Myocyte (in vitro differentiated cells): ENCODE data around the gene PRICKLE2. TPM values are rescaled to one million over a fixed set of nuclear protein-coding genes. Genes with fewer than 3 reads are reported as not detected.

Experiments used
- DNase-seq: peaks from one replicate; pipeline ENCODE4 v3.0.0-alpha.2; 2012; ENCODE audit warnings: low read depth
- total RNA-seq: library from RNA; depleted of rRNA; stranded (reverse); fragments of >200 nt; gene quantifications from 2 replicates; pipeline ENCODE4 v1.2.3, GENCODE V29; 2014

PRICKLE2 gene
- total RNA-seq, 1 donor from 2014 or later: 20.2 TPM

DNA sequence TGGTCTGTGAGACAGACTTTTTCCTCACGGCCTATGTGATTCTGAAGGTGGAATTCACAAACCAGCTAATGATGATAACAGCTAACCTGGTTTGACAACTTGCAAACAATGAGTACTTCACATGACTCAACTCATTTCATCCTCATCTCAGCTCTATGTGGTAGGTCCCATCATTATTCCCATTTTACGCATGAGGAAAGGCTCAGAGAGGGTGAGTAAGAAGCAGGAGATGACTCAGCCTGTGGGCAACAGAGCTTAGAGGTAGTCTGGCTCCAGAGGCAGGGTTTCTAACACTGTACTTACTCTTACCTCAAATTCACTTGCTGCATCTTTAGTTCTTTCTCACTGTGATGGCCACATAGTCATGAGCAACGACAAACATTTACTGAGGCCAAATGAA lies 176.1 kb downstream of the PRICKLE2 start:
- no peak for DNase-seq

DNA sequence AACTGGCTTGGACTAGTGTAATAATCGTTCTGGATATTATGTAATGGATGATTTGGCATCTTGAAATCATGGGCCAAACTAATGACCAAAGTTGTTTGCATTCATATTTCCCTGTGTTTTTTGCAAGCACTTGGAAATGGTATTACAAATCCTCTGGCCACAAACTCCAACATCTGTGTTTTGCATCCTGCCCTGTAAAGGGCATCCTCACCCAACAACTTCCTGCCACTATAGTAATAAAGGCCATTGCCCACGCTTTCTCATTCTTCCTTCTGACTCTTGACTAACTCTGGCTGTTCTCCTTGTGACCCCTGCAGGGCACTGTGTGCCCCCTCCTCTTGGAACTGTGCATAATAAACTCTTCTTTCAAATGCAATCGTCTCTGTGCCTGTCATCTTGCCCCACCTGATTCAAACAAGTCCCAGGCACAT lies 176.6 kb downstream of the PRICKLE2 start:
- no peak for DNase-seq

DNA sequence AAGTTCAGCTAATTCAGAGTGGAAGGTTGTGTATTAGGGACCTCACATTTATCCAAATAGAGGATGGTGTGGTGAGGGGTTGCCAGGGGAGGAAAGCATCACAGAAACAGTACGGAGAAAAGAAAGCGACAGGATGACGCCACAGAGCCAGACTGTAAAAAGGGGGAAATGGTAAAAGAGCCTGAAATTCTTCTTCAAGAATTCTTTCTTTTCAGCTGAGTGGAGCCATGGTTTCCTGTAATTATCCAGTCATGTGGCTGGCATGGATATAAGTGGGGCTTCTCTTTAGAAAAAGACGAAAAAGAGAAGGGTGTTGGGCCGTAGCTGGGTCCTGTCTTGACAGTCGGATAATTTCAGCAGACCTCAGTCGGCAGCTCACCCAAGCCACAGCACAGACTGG lies 177.5 kb downstream of the PRICKLE2 start:
- no peak for DNase-seq

DNA sequence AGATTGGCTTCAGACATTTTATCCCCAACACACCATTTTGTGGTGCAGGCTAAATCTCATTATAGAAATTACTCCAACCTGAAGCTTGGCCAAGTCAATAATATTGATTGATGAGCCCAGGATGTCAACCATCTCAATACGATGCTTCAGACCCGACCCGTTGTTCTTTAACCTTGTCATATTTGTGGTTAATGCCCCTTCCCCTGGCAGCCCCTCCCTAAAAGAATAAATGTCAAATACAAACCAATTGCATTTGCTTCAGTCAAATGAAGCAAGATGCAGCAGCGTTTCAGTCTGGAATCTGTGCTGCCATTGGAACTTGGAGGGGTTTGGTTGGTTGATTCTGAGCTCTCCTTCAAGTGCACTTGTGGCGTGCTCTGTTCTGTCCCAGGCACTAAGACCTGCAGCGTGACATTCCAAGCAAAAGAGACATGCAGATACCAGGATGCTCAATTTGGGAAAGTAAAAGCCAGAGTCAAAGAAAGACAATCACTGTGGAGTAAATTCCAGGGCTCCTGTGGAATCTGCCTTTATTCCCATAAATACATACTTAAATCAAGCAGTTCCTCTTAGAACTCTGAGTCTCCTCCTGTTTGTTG lies 178.2 kb downstream of the PRICKLE2 start:
- no peak for DNase-seq

DNA sequence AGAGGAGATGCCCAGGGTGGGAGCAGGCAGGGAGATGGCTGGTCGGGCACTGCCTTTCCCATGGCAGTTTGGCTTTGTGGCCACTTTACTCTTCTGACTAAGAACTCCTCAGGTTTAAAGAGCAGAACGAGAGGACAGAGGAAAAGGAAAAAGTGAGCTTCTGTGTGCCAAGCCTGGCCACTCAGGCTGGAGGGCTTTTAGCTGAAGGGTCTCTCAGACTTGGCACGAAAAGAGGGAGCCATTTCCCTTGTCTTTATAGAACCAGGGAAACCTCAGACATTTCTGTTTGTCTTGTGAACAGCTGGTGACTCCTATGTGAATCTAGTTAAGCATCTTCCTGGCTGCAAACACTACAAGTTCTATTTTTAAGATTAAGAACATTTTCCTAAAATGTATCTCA lies 178.7 kb downstream of the PRICKLE2 start:
- no peak for DNase-seq

DNA sequence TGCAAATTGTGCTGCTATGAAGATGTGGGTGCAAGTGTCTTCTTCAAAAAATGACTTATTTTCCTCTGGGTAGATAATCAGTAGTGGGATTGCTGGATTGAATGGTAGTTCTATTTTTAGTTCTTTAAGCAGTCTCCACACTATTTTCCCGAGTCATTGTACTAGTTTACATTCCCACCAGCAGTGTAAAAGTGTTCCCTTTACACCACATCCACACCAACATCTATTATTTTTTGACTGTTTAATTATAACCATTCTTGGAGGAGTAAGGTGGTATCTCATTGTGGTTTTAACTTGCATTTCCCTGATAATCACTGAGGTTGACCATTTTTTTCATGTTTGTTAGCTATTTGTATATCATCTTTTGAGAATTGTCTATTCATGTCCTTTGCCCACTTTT lies 182.3 kb downstream of the PRICKLE2 start:
- DNase-seq: no peak

Other genes with a start within 250 kb of the PRICKLE2 start
- 112 and 118 TPM in 2 replicates for gene PSMD6, start 202.0 kb downstream of the PRICKLE2 start, total RNA-seq